Retina (tissue), 1 donor: Measurements from ENCODE around the gene SLC25A38.

Source experiments
- DNase-seq: peaks from one replicate; pipeline ENCODE4 v3.0.0-alpha.2; 2016

SLC25A38 gene

GRCh38 chr3:39438880-39439279, 55.7 kb downstream of the SLC25A38 start:
- DNase-seq: no peak

DNA sequence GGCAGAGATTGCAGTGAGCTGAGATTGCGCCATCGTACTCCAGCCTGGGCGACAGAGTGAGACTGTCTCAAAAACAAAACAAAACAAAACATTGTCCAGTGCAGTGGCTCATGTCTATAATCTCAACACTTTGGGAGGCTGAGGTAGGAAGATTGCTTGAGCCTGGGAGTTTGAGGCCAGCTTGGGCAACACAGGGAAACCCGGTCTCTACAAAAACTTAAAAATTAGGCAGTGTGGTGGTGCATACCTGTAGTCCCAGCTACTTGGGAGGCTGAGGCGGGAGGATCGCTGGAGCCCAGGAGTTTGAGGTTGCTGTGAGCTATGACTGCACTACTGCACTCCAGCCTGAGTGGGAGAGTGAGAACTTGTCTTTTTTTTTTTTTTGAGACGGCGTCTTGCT, 57.1 kb downstream of the SLC25A38 start:
- no peak for DNase-seq

DNA sequence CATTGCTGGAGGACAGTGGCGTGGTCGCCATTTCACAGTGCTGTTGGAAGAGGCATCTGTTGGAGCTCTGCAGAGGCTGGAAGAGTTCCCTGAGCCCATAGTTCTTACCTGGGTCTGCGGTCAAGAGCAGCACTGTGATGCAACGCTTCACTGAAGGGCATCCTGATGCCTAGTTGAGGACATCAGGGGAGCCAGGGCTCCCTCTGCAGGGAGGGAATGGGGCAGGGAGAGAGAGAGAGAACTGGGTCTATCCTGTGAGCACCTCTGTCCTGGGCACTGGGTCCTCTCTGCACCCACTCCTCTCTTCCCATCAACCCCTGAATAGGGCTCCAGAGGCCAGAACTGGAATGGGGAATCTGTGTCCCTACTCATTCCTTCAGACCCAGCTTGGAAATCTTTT, 60.4 kb downstream of the SLC25A38 start:
- no peak for DNase-seq

GRCh38 chr3:39445927-39446326, 62.8 kb downstream of the SLC25A38 start:
- DNase-seq: no peak

DNA sequence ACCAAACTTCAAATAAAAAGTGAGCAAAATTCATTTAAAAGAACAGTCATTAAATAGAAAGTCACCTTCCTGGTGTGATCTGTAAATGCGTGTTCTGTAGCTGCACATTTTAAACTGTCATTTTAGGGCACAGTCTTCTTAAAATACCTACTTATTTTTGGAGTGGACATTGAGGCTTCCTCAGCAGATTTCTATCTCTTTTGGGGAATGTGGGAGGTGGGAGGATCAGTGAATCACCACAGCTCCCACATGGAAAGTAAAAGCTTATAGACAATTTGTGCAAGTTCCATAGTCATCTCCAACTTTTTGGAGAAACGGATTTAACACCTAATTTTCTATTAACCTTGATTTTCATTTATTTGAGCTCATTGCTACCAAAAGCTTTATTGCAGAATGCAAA, 63.3 kb downstream of the SLC25A38 start:
- no peak for DNase-seq
